WTC11 (cell line): ENCODE measurements around the gene ZSWIM9. TPM values are rescaled to one million over a fixed set of nuclear protein-coding genes. Genes with fewer than 3 reads are reported as not detected.
A peak's percentile ranks its signal among the peaks of the same experiment; 100 is the strongest.

ENCODE experiments used
- ATAC-seq: fragments of 200-7000 bp; cut with Tn5 transposase; 2 replicates; pipeline ENCODE4 v1.10.0; 2021; ENCODE audit warnings: mild to moderate bottlenecking, moderate library complexity
- CTCF ChIA-PET: fragments of 300-600 bp; sonication (Branson Sonifier 250); formaldehyde crosslinking; loops from one replicate; lab custom pipeline; 2021; ENCODE audit warnings: antibody characterized with exemption; lab: Charles Lee
- POLR2A ChIA-PET: fragments of 350-600 bp; sonication (Branson Sonifier 250); formaldehyde crosslinking; loops from one replicate; lab custom pipeline; 2021; ENCODE audit warnings: antibody characterized with exemption; lab: Charles Lee
- DNase-seq: peaks from one replicate; pipeline ENCODE4 v3.0.0; 2021; ENCODE audit warnings: low spot score
- H3K27ac Mint-ChIP-seq: 2 replicates; pipeline ENCODE4 v1.8.0; 2021; ENCODE audit warnings: mixed read lengths
- H3K27me3 Mint-ChIP-seq: 2 replicates; pipeline ENCODE4 v1.8.0; 2021; ENCODE audit warnings: low read depth, mild to moderate bottlenecking, moderate library complexity, mixed read lengths
- H3K36me3 Mint-ChIP-seq: 2 replicates; pipeline ENCODE4 v1.8.0; 2021; ENCODE audit warnings: mixed read lengths
- H3K4me1 Mint-ChIP-seq: 2 replicates; pipeline ENCODE4 v1.8.0; 2022; ENCODE audit warnings: mixed read lengths
- H3K4me3 Mint-ChIP-seq: 2 replicates; pipeline ENCODE4 v1.8.0; 2021; ENCODE audit warnings: mild to moderate bottlenecking, moderate library complexity, mixed read lengths
- H3K9me3 Mint-ChIP-seq: 2 replicates; pipeline ENCODE4 v1.8.0; 2021; ENCODE audit warnings: mixed read lengths
- ETV6 ChIP-seq: sonication (generic); formaldehyde crosslinking; IDR thresholded peaks from 2 replicates; pipeline ENCODE4 v1.8.1; 2022; ENCODE audit warnings: mild to moderate bottlenecking, missing genetic modification reagents
- TEAD4 ChIP-seq: sonication (generic); formaldehyde crosslinking; IDR thresholded peaks from 2 replicates; pipeline ENCODE4 v1.8.0; 2022; ENCODE audit warnings: mild to moderate bottlenecking, missing genetic modification reagents
- total RNA-seq: library from RNA; stranded (reverse); gene quantifications from 3 replicates; pipeline ENCODE4 v1.2.3, GENCODE V29; 2021
- TF ChIP-seq, protein P1 (sequence below): sonication (generic); formaldehyde crosslinking; IDR thresholded peaks from 2 replicates; pipeline ENCODE4 v1.8.1; 2022; ENCODE audit warnings: missing genetic modification reagents, borderline replicate concordance
- TF ChIP-seq, protein P2 (sequence below): sonication (generic); formaldehyde crosslinking; IDR thresholded peaks from 2 replicates; pipeline ENCODE4 v1.8.0; 2022; ENCODE audit warnings: missing genetic modification reagents
- TF ChIP-seq, protein P3 (sequence below): sonication (generic); formaldehyde crosslinking; IDR thresholded peaks from 2 replicates; pipeline ENCODE4 v1.8.0; 2022; ENCODE audit warnings: mild to moderate bottlenecking, missing genetic modification reagents
- TF ChIP-seq, protein P4 (sequence below): sonication (generic); formaldehyde crosslinking; IDR thresholded peaks from 2 replicates; pipeline ENCODE4 v1.8.0; 2022; ENCODE audit warnings: mild to moderate bottlenecking, missing genetic modification reagents
- TF ChIP-seq, protein P5 (sequence below): sonication (generic); formaldehyde crosslinking; IDR thresholded peaks from 2 replicates; pipeline ENCODE4 v1.8.1; 2023; ENCODE audit warnings: mild to moderate bottlenecking, missing genetic modification reagents, moderate library complexity
- TF ChIP-seq, protein P6 (sequence below): fragments of 250-450 bp; sonication (Bioruptor Pico); IDR thresholded peaks from 2 replicates; pipeline ENCODE4 v1.9.0; 2021; ENCODE audit warnings: mild to moderate bottlenecking

ZSWIM9 gene
- total RNA-seq, 1 experiment from 2014 or later = 12.8 TPM

DNA sequence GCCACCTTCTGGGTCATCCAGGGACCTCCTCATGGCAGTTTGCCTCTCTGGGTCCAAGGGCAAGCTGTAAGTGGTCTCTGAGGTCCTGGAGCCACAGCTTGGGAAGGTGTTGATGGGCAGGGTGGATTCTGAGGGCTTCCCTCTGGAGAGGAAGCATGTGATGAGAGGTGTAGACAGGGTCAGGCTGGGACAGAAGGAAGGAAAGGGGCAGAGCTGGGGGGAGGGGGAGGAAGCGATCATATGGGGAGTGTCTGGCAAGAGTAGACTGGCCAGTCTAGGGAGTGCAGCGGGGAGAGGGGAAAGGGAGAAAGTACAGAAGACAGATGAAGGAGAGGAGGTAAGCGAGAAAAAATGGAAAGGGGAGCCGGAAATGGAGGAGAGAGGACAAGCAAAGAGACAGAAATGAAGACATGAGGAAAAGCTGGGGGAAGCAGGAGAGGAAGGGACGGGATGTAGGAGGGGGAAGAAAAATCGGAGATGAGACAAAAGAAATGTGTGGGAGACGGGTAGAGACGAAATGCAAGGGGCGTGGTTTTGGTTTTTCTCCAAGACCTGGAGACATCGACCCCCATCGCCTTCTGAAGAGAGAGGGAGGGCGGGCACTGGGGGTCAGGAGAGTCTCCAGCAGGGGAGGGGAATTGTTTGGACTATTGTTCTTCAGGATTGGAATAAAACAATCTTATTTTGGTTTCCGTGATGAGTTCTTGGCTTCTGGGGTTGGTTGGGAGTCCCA lies 26.6 kb downstream of the ZSWIM9 start:
- no peak for ATAC-seq
- H3K27me3 Mint-ChIP-seq = peaks cover 10% of the 10 kb centered on the region
- no peaks in the 10 kb centered on the region for H3K9me3 Mint-ChIP-seq
- H3K36me3 Mint-ChIP-seq = no peaks in the 10 kb centered on the region
- DNase-seq = no peak
- CTCF ChIA-PET = interaction anchor here (0.6 to 0.8 kb wide), 3 partner anchors 99 to 195 kb away, joined by 3 read pairs; partner anchors contain the start of genes SYNGR4 and TMEM143
- H3K4me3 Mint-ChIP-seq = no peak overlapping the region
- peaks cover 20% of the 10 kb centered on the region for H3K4me1 Mint-ChIP-seq
- TF ChIP-seq, protein P1, sequence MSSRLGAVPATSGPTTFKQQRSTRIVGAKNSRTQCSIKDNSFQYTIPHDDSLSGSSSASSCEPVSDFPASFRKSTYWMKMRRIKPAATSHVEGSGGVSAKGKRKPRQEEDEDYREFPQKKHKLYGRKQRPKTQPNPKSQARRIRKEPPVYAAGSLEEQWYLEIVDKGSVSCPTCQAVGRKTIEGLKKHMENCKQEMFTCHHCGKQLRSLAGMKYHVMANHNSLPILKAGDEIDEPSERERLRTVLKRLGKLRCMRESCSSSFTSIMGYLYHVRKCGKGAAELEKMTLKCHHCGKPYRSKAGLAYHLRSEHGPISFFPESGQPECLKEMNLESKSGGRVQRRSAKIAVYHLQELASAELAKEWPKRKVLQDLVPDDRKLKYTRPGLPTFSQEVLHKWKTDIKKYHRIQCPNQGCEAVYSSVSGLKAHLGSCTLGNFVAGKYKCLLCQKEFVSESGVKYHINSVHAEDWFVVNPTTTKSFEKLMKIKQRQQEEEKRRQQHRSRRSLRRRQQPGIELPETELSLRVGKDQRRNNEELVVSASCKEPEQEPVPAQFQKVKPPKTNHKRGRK (CRISPR knock-in tag) = no peak
- no peak for TF ChIP-seq ETV6 (CRISPR knock-in tag)
- TF ChIP-seq, protein P2, sequence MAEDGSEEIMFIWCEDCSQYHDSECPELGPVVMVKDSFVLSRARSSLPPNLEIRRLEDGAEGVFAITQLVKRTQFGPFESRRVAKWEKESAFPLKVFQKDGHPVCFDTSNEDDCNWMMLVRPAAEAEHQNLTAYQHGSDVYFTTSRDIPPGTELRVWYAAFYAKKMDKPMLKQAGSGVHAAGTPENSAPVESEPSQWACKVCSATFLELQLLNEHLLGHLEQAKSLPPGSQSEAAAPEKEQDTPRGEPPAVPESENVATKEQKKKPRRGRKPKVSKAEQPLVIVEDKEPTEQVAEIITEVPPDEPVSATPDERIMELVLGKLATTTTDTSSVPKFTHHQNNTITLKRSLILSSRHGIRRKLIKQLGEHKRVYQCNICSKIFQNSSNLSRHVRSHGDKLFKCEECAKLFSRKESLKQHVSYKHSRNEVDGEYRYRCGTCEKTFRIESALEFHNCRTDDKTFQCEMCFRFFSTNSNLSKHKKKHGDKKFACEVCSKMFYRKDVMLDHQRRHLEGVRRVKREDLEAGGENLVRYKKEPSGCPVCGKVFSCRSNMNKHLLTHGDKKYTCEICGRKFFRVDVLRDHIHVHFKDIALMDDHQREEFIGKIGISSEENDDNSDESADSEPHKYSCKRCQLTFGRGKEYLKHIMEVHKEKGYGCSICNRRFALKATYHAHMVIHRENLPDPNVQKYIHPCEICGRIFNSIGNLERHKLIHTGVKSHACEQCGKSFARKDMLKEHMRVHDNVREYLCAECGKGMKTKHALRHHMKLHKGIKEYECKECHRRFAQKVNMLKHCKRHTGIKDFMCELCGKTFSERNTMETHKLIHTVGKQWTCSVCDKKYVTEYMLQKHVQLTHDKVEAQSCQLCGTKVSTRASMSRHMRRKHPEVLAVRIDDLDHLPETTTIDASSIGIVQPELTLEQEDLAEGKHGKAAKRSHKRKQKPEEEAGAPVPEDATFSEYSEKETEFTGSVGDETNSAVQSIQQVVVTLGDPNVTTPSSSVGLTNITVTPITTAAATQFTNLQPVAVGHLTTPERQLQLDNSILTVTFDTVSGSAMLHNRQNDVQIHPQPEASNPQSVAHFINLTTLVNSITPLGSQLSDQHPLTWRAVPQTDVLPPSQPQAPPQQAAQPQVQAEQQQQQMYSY (CRISPR knock-in tag) = peak; percentile 26; the same call in 1 of the 2 replicates
- 0 out of 2 replicates have a peak overlapping the region, but pooled peaks have one; percentile 52 for H3K27ac Mint-ChIP-seq
- POLR2A ChIA-PET = interaction anchor here (0.6 kb wide), 1 partner anchor 13 kb away, joined by 3 read pairs; no protein-coding TSS in a partner anchor

DNA sequence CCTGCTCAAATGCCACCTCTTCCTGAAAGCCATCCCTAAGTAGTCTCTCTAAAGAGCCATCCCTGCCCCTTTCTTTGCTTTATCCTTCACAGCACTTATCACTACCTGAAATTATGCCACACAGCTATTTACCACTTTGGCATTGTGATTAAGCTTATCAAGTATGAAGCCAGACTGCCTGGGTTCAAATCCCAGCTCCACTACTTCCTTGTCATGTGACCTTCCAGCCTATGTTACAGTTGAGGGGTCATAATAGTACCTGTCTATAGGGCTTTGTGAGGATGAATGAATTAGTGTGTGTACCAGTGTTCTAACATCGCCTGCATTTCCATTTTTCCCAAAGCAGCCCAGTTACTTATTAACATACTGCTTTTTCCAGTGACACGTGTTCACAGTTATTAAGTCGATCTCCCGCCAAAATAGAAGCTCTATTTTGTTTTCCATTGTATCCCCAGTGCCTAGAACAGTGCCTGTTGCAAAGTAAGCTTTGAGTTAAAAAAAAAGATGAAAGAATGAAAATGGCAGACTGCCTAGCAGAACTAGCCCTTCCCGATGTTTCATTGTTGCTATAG lies 32.8 kb downstream of the ZSWIM9 start:
- no peak overlapping the region for H3K27ac Mint-ChIP-seq
- H3K9me3 Mint-ChIP-seq = no peaks in the 10 kb centered on the region
- H3K36me3 Mint-ChIP-seq = no peaks in the 10 kb centered on the region
- H3K4me1 Mint-ChIP-seq = no peaks in the 10 kb centered on the region
- ATAC-seq = no peak
- H3K27me3 Mint-ChIP-seq = no peaks in the 10 kb centered on the region; the same call in 1 of the 2 replicates
- DNase-seq = no peak
- H3K4me3 Mint-ChIP-seq = no peak overlapping the region
- ChIA-PET POLR2A (interaction anchor here (0.6 to 1.4 kb wide), 6 partner anchors 12 to 1656 kb away, joined by 3 to 13 read pairs (median 4); partner anchors contain the start of genes LIG1, SYNGR4, TMEM143 and ZSWIM9), CTCF (interaction anchor here (0.6 to 4.7 kb wide), 24 partner anchors 9 to 286 kb away, joined by 3 to 57 read pairs (median 4); partner anchors contain the start of genes CARD8, LIG1, SYNGR4 and TMEM143)
- TF ChIP-seq, protein P3, sequence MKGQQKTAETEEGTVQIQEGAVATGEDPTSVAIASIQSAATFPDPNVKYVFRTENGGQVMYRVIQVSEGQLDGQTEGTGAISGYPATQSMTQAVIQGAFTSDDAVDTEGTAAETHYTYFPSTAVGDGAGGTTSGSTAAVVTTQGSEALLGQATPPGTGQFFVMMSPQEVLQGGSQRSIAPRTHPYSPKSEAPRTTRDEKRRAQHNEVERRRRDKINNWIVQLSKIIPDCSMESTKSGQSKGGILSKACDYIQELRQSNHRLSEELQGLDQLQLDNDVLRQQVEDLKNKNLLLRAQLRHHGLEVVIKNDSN = peak; percentile 73
- TF ChIP-seq, protein P4, sequence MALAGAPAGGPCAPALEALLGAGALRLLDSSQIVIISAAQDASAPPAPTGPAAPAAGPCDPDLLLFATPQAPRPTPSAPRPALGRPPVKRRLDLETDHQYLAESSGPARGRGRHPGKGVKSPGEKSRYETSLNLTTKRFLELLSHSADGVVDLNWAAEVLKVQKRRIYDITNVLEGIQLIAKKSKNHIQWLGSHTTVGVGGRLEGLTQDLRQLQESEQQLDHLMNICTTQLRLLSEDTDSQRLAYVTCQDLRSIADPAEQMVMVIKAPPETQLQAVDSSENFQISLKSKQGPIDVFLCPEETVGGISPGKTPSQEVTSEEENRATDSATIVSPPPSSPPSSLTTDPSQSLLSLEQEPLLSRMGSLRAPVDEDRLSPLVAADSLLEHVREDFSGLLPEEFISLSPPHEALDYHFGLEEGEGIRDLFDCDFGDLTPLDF (CRISPR knock-in tag) = 0 out of 2 replicates have a peak, but pooled peaks have one; percentile 17
- TF ChIP-seq, protein P5, sequence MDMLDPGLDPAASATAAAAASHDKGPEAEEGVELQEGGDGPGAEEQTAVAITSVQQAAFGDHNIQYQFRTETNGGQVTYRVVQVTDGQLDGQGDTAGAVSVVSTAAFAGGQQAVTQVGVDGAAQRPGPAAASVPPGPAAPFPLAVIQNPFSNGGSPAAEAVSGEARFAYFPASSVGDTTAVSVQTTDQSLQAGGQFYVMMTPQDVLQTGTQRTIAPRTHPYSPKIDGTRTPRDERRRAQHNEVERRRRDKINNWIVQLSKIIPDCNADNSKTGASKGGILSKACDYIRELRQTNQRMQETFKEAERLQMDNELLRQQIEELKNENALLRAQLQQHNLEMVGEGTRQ (CRISPR knock-in tag) = peak; percentile 76
- TF ChIP-seq, protein P1 (CRISPR knock-in tag) = no peak
- TF ChIP-seq, protein P6, sequence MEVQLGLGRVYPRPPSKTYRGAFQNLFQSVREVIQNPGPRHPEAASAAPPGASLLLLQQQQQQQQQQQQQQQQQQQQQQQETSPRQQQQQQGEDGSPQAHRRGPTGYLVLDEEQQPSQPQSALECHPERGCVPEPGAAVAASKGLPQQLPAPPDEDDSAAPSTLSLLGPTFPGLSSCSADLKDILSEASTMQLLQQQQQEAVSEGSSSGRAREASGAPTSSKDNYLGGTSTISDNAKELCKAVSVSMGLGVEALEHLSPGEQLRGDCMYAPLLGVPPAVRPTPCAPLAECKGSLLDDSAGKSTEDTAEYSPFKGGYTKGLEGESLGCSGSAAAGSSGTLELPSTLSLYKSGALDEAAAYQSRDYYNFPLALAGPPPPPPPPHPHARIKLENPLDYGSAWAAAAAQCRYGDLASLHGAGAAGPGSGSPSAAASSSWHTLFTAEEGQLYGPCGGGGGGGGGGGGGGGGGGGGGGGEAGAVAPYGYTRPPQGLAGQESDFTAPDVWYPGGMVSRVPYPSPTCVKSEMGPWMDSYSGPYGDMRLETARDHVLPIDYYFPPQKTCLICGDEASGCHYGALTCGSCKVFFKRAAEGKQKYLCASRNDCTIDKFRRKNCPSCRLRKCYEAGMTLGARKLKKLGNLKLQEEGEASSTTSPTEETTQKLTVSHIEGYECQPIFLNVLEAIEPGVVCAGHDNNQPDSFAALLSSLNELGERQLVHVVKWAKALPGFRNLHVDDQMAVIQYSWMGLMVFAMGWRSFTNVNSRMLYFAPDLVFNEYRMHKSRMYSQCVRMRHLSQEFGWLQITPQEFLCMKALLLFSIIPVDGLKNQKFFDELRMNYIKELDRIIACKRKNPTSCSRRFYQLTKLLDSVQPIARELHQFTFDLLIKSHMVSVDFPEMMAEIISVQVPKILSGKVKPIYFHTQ (CRISPR knock-in tag) = no peak
- TF ChIP-seq TEAD4 (CRISPR knock-in tag) = no peak
- TF ChIP-seq, all 79 proteins: peak for 3
